Measurements from ENCODE around the gene CDH4.

Gene CDH4

DNA sequence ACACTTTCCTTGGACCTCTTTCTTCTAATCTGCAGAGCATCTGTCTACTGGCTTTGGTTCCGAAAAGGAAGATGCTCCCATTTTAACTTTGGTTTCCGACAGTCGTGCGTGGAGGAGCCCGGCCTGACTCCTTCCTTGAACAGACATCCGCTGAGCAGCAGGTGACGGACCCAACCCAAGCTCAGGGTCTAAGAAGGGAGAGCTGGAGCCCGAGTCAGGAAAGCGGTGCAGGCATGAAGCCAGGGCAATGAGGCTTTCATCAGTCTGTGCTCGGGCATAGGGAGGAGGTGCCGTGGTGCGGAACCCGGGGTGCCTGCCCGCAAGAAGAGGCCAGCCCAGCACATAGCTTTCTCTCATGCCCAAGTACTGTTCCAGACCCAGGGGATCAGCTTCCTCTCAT, 109.4 kb downstream of the CDH4 start:
- no peak overlapping the region for H3K27ac ChIP-seq (ENCODE audit: low read length)
- H3K36me3 ChIP-seq (ENCODE audit: control insufficient read depth in 1 of 2, insufficient read depth in 2 of 2, low read length in 2 of 2), result no peaks in the 10 kb centered on the region
- H3K27me3 ChIP-seq (ENCODE audit: low read depth, low read length), result no peaks in the 10 kb centered on the region
- H3K9me3 ChIP-seq (ENCODE audit: control insufficient read depth in 1 of 2, low read length in 2 of 2), result no peaks in the 10 kb centered on the region
- no peak overlapping the region for H3K4me3 ChIP-seq (ENCODE audit: low read depth in 1 of 2, low read length in 2 of 2)
- H3K4me1 ChIP-seq (ENCODE audit: control insufficient read depth in 1 of 2, insufficient read depth in 2 of 2, low read length in 2 of 2), result no peaks in the 10 kb centered on the region

DNA sequence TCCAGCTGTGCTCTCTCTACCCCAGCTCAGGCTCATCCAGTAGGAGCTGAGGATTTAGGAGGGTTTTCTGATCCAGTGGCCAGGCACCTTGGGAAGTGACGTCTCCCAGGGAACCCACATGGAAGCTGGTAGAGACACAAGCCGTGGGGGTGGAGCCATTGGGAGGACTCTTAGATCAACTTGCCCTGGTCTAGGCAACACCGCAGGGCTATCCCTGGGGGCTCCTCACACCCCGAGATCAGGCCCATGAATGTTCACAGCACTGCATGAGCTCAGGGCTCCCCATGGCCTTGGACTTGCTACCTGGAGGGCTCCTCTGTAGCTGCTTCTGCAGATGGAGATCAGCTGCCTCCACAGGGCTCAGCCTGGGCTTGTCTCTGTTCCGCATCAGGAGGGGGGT, 112.1 kb downstream of the CDH4 start:
- H3K36me3 ChIP-seq (ENCODE audit: control insufficient read depth in 1 of 2, insufficient read depth in 2 of 2, low read length in 2 of 2), result no peaks in the 10 kb centered on the region
- no peaks in the 10 kb centered on the region for H3K9me3 ChIP-seq (ENCODE audit: control insufficient read depth in 1 of 2, low read length in 2 of 2)
- H3K27me3 ChIP-seq (ENCODE audit: low read depth, low read length), result no peaks in the 10 kb centered on the region
- H3K27ac ChIP-seq (ENCODE audit: low read length), result no peak overlapping the region
- H3K4me1 ChIP-seq (ENCODE audit: control insufficient read depth in 1 of 2, insufficient read depth in 2 of 2, low read length in 2 of 2), result no peaks in the 10 kb centered on the region
- no peak overlapping the region for H3K4me3 ChIP-seq (ENCODE audit: low read depth in 1 of 2, low read length in 2 of 2)

DNA sequence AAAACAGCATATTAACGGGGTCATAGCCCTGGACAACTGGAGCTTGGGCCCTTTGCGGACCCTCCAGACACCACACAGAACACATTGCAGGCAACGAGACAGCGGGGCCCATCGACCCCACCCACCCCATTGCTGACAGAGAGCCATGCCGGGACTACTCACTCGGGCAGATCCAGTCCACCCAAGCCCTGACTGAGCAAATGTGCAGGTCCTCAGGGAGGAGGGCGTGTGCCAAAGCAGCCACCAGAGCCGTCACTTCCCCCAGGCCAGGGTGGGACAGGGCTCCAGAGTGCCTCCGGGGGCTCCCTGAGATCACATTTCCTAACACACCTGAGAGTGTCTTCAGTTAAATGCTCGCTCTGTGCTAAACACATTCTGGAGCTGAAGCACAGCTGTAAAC, 114.9 kb downstream of the CDH4 start:
- no peaks in the 10 kb centered on the region for H3K27me3 ChIP-seq (ENCODE audit: low read depth, low read length)
- H3K36me3 ChIP-seq (ENCODE audit: control insufficient read depth in 1 of 2, insufficient read depth in 2 of 2, low read length in 2 of 2), result no peaks in the 10 kb centered on the region
- no peak overlapping the region for H3K27ac ChIP-seq (ENCODE audit: low read length)
- no peaks in the 10 kb centered on the region for H3K4me1 ChIP-seq (ENCODE audit: control insufficient read depth in 1 of 2, insufficient read depth in 2 of 2, low read length in 2 of 2)
- no peaks in the 10 kb centered on the region for H3K9me3 ChIP-seq (ENCODE audit: control insufficient read depth in 1 of 2, low read length in 2 of 2)
- H3K4me3 ChIP-seq (ENCODE audit: low read depth in 1 of 2, low read length in 2 of 2), result no peak overlapping the region

DNA sequence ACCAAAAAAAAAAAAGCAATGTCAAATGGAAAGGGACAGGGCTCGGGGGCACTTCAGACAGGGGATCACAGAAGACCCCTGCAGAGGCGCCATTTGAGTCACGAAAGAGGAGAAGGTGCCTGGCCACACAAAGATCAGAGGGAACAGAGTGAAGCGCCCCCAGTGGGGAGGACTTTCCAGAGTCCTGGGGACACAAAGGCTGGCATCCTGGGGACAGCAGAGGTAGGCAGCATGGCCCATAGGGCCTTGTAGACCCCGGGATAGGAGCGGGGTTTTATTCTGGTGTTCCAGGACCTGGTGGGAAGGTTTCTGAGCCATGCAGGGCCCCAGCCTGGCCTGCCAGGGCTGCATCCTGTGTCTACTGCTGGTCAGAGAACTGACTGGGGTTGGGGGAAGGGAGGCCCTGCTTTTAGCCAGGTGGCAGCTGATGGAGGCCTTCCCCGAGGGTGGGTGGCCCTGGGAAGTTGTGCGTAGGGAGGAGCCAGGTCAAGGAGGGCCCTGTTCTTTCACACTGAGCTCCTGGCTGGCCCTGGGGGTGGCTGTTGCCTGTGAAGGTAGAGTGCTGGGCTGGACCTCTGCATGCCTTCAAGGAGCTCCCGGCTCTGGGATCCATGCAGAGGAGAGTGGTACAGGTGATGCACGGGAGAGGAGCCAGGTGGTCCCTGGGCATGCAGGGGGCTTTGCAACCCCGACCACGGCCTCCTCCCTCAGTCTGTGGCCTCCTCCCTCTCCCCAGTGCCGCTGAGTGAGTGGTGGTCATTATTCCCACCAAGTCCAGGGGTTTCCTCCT, 117.9 kb downstream of the CDH4 start:
- no peak overlapping the region for H3K4me3 ChIP-seq (ENCODE audit: low read depth in 1 of 2, low read length in 2 of 2)
- H3K4me1 ChIP-seq (ENCODE audit: control insufficient read depth in 1 of 2, insufficient read depth in 2 of 2, low read length in 2 of 2), result no peaks in the 10 kb centered on the region
- no peaks in the 10 kb centered on the region for H3K27me3 ChIP-seq (ENCODE audit: low read depth, low read length)
- no peaks in the 10 kb centered on the region for H3K36me3 ChIP-seq (ENCODE audit: control insufficient read depth in 1 of 2, insufficient read depth in 2 of 2, low read length in 2 of 2)
- H3K27ac ChIP-seq (ENCODE audit: low read length), result no peak overlapping the region
- no peaks in the 10 kb centered on the region for H3K9me3 ChIP-seq (ENCODE audit: control insufficient read depth in 1 of 2, low read length in 2 of 2)

DNA sequence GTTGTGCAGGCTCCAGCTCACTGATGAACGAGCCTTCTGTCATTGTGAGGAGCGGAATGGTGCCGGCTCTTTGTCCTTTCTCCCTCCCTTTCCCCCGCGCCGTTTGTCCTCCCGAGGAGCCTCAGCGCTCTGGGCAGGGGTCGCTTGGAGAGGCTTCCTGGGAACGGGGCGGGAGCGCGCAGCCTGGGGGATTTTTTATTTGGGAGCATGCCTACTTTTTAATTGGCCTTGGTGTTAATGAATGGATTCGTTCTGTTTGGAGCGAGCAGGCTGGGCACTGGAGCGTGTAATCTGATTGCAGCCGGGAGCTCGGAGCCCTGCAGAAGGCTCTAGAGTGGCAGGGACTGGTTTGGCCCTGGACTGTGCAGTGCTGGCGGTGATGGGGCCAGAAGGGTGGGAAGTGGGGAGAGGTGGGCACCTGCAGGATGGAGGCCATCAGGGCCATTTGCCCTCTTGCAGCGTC, 118.8 kb downstream of the CDH4 start:
- no peaks in the 10 kb centered on the region for H3K4me1 ChIP-seq (ENCODE audit: control insufficient read depth in 1 of 2, insufficient read depth in 2 of 2, low read length in 2 of 2)
- H3K4me3 ChIP-seq (ENCODE audit: low read depth in 1 of 2, low read length in 2 of 2), result no peak overlapping the region
- no peaks in the 10 kb centered on the region for H3K36me3 ChIP-seq (ENCODE audit: control insufficient read depth in 1 of 2, insufficient read depth in 2 of 2, low read length in 2 of 2)
- no peak overlapping the region for H3K27ac ChIP-seq (ENCODE audit: low read length)
- H3K27me3 ChIP-seq (ENCODE audit: low read depth, low read length), result no peaks in the 10 kb centered on the region
- H3K9me3 ChIP-seq (ENCODE audit: control insufficient read depth in 1 of 2, low read length in 2 of 2), result no peaks in the 10 kb centered on the region

DNA sequence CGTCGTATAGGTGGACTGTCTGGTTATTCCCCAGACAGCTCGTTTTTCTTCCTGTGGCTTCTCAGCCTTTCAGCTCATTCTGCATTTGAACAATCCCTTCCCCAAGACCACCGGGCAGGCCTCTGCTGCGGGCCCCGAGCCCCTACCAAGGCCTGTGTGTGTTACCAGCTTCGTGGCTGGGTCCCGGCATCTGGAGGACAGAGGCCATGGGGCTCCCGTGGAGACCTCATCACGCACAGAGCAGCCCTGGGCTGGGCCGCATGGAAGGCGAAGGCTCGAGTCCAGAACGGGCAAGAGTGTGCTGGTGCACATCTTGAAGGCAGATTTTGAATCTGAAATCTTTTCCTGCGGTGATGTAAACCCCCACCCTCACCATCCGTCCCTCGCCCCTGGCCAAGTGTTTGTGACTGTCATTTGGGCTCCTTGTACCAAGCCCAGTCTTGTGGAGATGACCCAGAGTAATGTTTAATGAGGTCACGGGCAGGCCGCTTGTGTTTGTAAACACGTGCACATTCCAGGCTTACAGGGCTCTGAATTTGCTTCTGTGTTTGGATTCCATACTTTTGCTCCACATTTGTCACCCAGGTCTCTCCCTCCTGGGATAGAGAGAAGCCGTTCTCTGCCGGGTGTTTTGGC, 119.6 kb downstream of the CDH4 start:
- H3K27ac ChIP-seq (ENCODE audit: low read length), result no peak overlapping the region
- H3K9me3 ChIP-seq (ENCODE audit: control insufficient read depth in 1 of 2, low read length in 2 of 2), result no peaks in the 10 kb centered on the region
- H3K4me3 ChIP-seq (ENCODE audit: low read depth in 1 of 2, low read length in 2 of 2), result no peak overlapping the region
- H3K27me3 ChIP-seq (ENCODE audit: low read depth, low read length), result no peaks in the 10 kb centered on the region
- no peaks in the 10 kb centered on the region for H3K4me1 ChIP-seq (ENCODE audit: control insufficient read depth in 1 of 2, insufficient read depth in 2 of 2, low read length in 2 of 2)
- H3K36me3 ChIP-seq (ENCODE audit: control insufficient read depth in 1 of 2, insufficient read depth in 2 of 2, low read length in 2 of 2), result no peaks in the 10 kb centered on the region

DNA sequence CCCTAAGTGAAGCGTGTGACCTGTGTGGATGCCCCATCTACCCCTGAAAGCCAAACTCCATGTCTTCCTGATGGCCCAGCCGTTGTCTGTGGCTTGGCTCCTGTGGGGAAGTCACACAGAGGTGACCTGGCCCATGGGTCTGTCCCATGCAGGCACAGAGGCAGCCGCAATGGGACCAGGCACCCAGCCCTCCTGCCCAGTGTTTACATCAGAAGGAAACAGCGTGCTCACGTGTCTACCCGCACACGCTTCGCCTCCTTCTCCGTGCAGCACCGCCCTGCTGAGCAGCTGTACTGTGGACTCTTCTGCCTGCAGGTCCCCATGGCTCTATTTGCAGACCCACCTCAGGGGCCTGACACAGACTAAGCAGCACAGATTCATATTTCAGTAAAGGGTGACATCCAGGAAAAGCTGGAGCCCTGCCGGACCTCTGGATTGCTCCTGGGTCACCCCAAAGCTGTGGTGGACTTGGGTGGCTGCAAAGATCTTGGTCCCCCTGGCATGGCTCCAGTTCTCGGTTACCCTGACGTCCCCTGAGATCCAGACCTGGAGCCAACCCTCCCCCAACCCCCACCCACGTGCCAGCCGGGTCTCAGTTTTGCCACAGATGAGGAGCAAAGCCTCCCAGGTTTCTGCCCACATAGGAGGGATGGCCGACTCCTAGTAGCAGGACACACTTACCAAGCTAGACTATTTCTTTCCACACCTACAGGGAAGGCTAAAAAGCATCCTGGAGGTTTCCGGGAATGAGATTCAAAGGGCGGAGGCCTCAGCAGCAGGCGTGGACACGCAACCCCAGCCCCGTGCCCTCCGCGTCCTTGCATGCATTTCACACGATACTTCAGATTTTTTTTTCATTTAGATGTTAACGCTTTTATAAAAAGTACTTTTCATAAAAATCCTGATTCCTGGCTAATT, 120.3 kb downstream of the CDH4 start:
- Histone ChIP-seq H3K27ac (ENCODE audit: low read length) (no peak overlapping the region), H3K36me3 (ENCODE audit: control insufficient read depth in 1 of 2, insufficient read depth in 2 of 2, low read length in 2 of 2) (no peaks in the 10 kb centered on the region), H3K27me3 (ENCODE audit: low read depth, low read length) (no peaks in the 10 kb centered on the region), H3K9me3 (ENCODE audit: control insufficient read depth in 1 of 2, low read length in 2 of 2) (peaks cover 0 to 4% of the 10 kb centered on the region in 2 donors), H3K4me3 (ENCODE audit: low read depth in 1 of 2, low read length in 2 of 2) (no peak overlapping the region), H3K4me1 (ENCODE audit: control insufficient read depth in 1 of 2, insufficient read depth in 2 of 2, low read length in 2 of 2) (no peaks in the 10 kb centered on the region)

DNA sequence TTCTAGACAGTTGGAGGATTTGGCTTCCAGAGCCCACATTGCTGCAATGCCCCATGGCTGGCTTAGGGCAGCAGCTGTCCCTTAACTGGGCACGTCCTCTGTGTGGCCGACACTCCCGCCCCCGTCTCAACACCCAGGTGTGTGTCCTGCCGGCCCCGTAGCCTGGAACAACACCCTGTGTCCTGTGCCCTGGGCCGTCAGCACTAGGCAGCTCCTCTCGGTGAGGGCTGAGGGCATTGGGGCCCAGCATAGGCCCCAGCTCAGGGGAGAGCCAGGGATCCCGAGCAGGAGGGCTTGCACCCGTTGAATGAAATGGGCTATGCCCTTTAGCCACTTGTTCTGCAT, 121.0 kb downstream of the CDH4 start:
- Histone ChIP-seq H3K4me1 (ENCODE audit: control insufficient read depth in 1 of 2, insufficient read depth in 2 of 2, low read length in 2 of 2) (no peaks in the 10 kb centered on the region), H3K27me3 (ENCODE audit: low read depth, low read length) (no peaks in the 10 kb centered on the region), H3K9me3 (ENCODE audit: control insufficient read depth in 1 of 2, low read length in 2 of 2) (peaks cover 0 to 7% of the 10 kb centered on the region in 2 donors), H3K27ac (ENCODE audit: low read length) (no peak overlapping the region), H3K36me3 (ENCODE audit: control insufficient read depth in 1 of 2, insufficient read depth in 2 of 2, low read length in 2 of 2) (no peaks in the 10 kb centered on the region), H3K4me3 (ENCODE audit: low read depth in 1 of 2, low read length in 2 of 2) (no peak overlapping the region)

DNA sequence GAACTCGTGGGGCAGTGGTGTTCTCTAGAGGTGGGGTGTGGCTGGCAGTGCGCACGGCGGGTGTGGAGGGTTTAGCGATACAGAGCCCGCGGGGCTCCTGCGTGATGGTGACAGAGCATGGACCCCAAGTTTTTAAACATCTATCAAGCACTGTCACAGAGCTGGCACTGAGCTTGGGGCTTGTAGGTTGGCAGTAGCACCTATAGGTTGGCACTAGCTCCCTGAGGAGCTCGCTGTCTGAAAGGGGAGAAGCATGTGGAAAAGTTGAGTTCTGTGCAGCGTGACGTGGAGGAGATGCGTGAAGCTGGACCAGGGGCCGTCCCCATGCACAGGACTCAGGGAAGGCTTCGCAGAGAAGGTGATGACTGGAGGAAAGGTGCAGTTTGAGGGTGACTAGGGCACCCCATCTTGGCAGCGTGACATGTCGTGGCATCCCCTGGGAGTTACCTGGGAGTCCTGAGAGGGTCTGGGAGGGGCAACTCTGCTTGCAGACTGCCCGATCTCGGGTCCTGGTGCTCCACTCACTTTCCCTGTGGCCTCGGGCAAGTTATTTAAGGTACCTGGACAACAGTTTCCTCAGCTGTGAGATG, 122.0 kb downstream of the CDH4 start:
- peaks cover 0 to 7% of the 10 kb centered on the region in 2 donors for H3K9me3 ChIP-seq (ENCODE audit: control insufficient read depth in 1 of 2, low read length in 2 of 2)
- no peaks in the 10 kb centered on the region for H3K36me3 ChIP-seq (ENCODE audit: control insufficient read depth in 1 of 2, insufficient read depth in 2 of 2, low read length in 2 of 2)

DNA sequence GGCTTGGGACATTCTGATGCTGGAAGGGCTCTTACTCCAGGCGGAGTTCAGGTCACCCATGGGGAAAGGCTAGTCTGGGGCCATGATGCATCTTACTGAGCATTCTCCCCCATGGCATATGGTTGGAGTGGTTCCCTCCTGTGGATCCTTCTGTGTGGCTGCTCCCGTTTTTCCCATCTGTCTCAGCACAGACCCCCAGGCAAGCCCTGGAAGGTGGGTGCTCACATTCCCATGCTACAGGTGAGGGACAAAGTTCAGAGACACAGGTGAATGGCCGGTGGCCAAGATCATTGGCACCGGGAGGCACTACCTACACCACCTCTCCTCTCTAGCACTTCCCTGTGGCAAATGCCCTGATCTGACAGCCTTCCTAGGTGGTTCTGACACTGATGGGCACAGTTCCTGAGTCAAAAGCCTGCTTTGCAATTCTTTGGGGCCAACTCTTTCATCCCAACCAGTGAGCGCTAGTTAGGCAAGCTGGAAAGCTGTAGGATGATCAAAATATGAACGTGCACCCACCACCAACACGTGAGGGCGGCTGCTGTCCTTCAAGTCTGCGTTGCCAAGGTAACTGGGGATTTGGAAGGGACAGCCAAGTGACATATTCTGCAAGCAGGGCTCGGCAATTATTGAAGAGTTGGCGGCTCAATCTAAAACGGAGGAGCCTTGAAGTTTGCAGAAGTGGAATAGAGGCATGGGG, 124.6 kb downstream of the CDH4 start:
- Histone ChIP-seq H3K36me3 (ENCODE audit: control insufficient read depth in 1 of 2, insufficient read depth in 2 of 2, low read length in 2 of 2) (no peaks in the 10 kb centered on the region), H3K27ac (ENCODE audit: low read length) (no peak overlapping the region), H3K4me3 (ENCODE audit: low read depth in 1 of 2, low read length in 2 of 2) (no peak overlapping the region), H3K4me1 (ENCODE audit: control insufficient read depth in 1 of 2, insufficient read depth in 2 of 2, low read length in 2 of 2) (no peaks in the 10 kb centered on the region), H3K9me3 (ENCODE audit: control insufficient read depth in 1 of 2, low read length in 2 of 2) (peaks cover 0 to 7% of the 10 kb centered on the region in 2 donors), H3K27me3 (ENCODE audit: low read depth, low read length) (no peaks in the 10 kb centered on the region)

More for the DNA sequence above, 122.0 kb downstream of the CDH4 start:
- no peak overlapping the region for H3K27ac ChIP-seq (ENCODE audit: low read length)
- no peaks in the 10 kb centered on the region for H3K27me3 ChIP-seq (ENCODE audit: low read depth, low read length)
- no peaks in the 10 kb centered on the region for H3K4me1 ChIP-seq (ENCODE audit: control insufficient read depth in 1 of 2, insufficient read depth in 2 of 2, low read length in 2 of 2)
- H3K4me3 ChIP-seq (ENCODE audit: low read depth in 1 of 2, low read length in 2 of 2), result no peak overlapping the region
